Endodermal cell (in vitro differentiated cells): ENCODE results near the gene CD300E. TPM values are rescaled to one million over a fixed set of nuclear protein-coding genes. Genes with fewer than 3 reads are reported as not detected.
"Not testable (repeated sequence)": the region's sequence is repeated elsewhere in the genome, so short reads cannot be mapped to it uniquely, and the experiment has no call there.

ENCODE experiments used
- DNase-seq: peaks from one replicate; pipeline ENCODE4 v3.0.0-alpha.2; 2017
- H3K27ac ChIP-seq: 2 replicates; pipeline ENCODE4 v1.5.1; 2013; ENCODE audit warnings: mild to moderate bottlenecking, low read depth, low read length, moderate library complexity
- H3K27me3 ChIP-seq: 2 replicates; pipeline ENCODE4 v1.6.1; 2013; ENCODE audit warnings: mild to moderate bottlenecking, low read length, moderate library complexity; ENCODE audit not compliant: insufficient read depth, control insufficient read depth, poor library complexity, severe bottlenecking
- H3K36me3 ChIP-seq: 2 replicates; pipeline ENCODE4 v1.7.0; 2013; ENCODE audit warnings: mild to moderate bottlenecking, low read length, moderate library complexity; ENCODE audit not compliant: control insufficient read depth, insufficient read depth
- H3K4me1 ChIP-seq: one replicate; pipeline ENCODE4 v1.7.0; 2013; ENCODE audit warnings: low read length; ENCODE audit not compliant: control insufficient read depth, insufficient read depth
- H3K4me3 ChIP-seq: 2 replicates; pipeline ENCODE4 v1.5.1; 2013; ENCODE audit warnings: mild to moderate bottlenecking, low read length, moderate library complexity
- H3K9ac ChIP-seq: 2 replicates; pipeline ENCODE4 v1.6.1; 2013; ENCODE audit warnings: mild to moderate bottlenecking, low read length, moderate library complexity; ENCODE audit not compliant: poor library complexity, severe bottlenecking; ENCODE audit errors: extremely low read depth
- H3K9me3 ChIP-seq: 2 replicates; pipeline ENCODE4 v1.6.1; 2013; ENCODE audit warnings: mild to moderate bottlenecking, low read length, moderate library complexity; ENCODE audit not compliant: control insufficient read depth
- H3K27ac Mint-ChIP-seq: 2 replicates; pipeline ENCODE4 v1.8.0; 2020; ENCODE audit warnings: mixed read lengths
- H3K27me3 Mint-ChIP-seq: 2 replicates; pipeline ENCODE4 v1.8.0; 2021; ENCODE audit warnings: mild to moderate bottlenecking, mixed read lengths; ENCODE audit not compliant: insufficient read depth
- H3K36me3 Mint-ChIP-seq: 2 replicates; pipeline ENCODE4 v1.8.0; 2020; ENCODE audit warnings: low read depth, mixed read lengths
- H3K4me1 Mint-ChIP-seq: 2 replicates; pipeline ENCODE4 v1.8.0; 2020; ENCODE audit warnings: mixed read lengths
- H3K4me3 Mint-ChIP-seq: 2 replicates; pipeline ENCODE4 v1.8.0; 2020; ENCODE audit warnings: mild to moderate bottlenecking, moderate library complexity, mixed read lengths
- H3K9me3 Mint-ChIP-seq: 2 replicates; pipeline ENCODE4 v1.8.0; 2020; ENCODE audit warnings: mild to moderate bottlenecking, mixed read lengths
- WGBS, 2 experiments: methylation state at CpG; one replicate each; pipeline versions ENCODE4 v1.1.5 to v1.1.7; 2013; ENCODE audit warnings: missing lambda C conversion rate in 2 of 2, mixed read lengths in 1 of 2; ENCODE audit not compliant: insufficient coverage in 1 of 2, insufficient read length in 1 of 2; 5-methylcytosine and 5-hydroxymethylcytosine counted together
- total RNA-seq, 2 donors: library from RNA; stranded (reverse); fragmentation: NEBNext Ultra II Directional in 1 of 2; extraction: Animal tissue kit (Norgen Biotek cat#: 25700) in 1 of 2; gene quantifications; 2 replicates in 1 of 2; 3 replicates in 1 of 2; pipeline ENCODE4 v1.2.1, GENCODE V29; 2021
- TF ChIP-seq, protein P1 (sequence below): fragments of 200-600 bp; sonication (generic); conservative IDR thresholded peaks from 2 replicates; pipeline ENCODE4 v1.5.0; 2021; ENCODE audit warnings: antibody characterized with exemption, mild to moderate bottlenecking

CD300E gene
- total RNA-seq, 2 donors from 2014 or later = 0.75 to 1.5 TPM

- no peak overlapping the region for H3K4me3 ChIP-seq
- peaks cover 63% of the 10 kb centered on the region for H3K4me1 Mint-ChIP-seq
- no peaks in the 10 kb centered on the region for H3K9me3 Mint-ChIP-seq
- H3K9ac ChIP-seq = no peak overlapping the region
- no peak overlapping the region for H3K27ac Mint-ChIP-seq
- no peak overlapping the region for H3K27ac ChIP-seq
- no peak overlapping the region for H3K4me3 Mint-ChIP-seq
- DNase-seq = no peak
- TF ChIP-seq, protein P1, sequence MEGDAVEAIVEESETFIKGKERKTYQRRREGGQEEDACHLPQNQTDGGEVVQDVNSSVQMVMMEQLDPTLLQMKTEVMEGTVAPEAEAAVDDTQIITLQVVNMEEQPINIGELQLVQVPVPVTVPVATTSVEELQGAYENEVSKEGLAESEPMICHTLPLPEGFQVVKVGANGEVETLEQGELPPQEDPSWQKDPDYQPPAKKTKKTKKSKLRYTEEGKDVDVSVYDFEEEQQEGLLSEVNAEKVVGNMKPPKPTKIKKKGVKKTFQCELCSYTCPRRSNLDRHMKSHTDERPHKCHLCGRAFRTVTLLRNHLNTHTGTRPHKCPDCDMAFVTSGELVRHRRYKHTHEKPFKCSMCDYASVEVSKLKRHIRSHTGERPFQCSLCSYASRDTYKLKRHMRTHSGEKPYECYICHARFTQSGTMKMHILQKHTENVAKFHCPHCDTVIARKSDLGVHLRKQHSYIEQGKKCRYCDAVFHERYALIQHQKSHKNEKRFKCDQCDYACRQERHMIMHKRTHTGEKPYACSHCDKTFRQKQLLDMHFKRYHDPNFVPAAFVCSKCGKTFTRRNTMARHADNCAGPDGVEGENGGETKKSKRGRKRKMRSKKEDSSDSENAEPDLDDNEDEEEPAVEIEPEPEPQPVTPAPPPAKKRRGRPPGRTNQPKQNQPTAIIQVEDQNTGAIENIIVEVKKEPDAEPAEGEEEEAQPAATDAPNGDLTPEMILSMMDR = no peak
- no peaks in the 10 kb centered on the region for H3K27me3 ChIP-seq
- no peaks in the 10 kb centered on the region for H3K36me3 Mint-ChIP-seq
- H3K27me3 Mint-ChIP-seq = no peaks in the 10 kb centered on the region
- H3K36me3 ChIP-seq = peaks cover 5% of the 10 kb centered on the region
- H3K9me3 ChIP-seq = no peaks in the 10 kb centered on the region
- H3K4me1 ChIP-seq = no peaks in the 10 kb centered on the region
- WGBS, 2 experiments = 93 to 97% methylated on average over 9 to 10 of the region's 10 CpGs
These were observed 16.2 kb upstream of the CD300E start for GRCh38 chr17:74639704-74640151.

- H3K4me3 ChIP-seq = no peak overlapping the region
- Mint-ChIP-seq H3K4me3 (no peak overlapping the region), H3K4me1 (peaks cover 62% of the 10 kb centered on the region), H3K27me3 (no peaks in the 10 kb centered on the region), H3K36me3 (no peaks in the 10 kb centered on the region), H3K27ac (peak overlapping the region; percentile 35), H3K9me3 (no peaks in the 10 kb centered on the region)
- 89 to 100% methylated on average over 1 to 2 of the region's 2 CpGs for WGBS, 2 experiments
- H3K4me1 ChIP-seq = no peaks in the 10 kb centered on the region
- no peak overlapping the region for H3K27ac ChIP-seq
- no peaks in the 10 kb centered on the region for H3K27me3 ChIP-seq
- H3K9me3 ChIP-seq = no peaks in the 10 kb centered on the region
- peaks cover 5% of the 10 kb centered on the region for H3K36me3 ChIP-seq
- TF ChIP-seq, protein P1 = no peak
- H3K9ac ChIP-seq = no peak overlapping the region
- DNase-seq = no peak
These were observed 14.4 kb upstream of the CD300E start for GRCh38 chr17:74637926-74638325.

- Histone ChIP-seq H3K9me3 (no peaks in the 10 kb centered on the region), H3K9ac (no peak overlapping the region), H3K27me3 (no peaks in the 10 kb centered on the region), H3K27ac (no peak overlapping the region), H3K4me3 (no peak overlapping the region), H3K4me1 (no peaks in the 10 kb centered on the region), H3K36me3 (peaks cover 5% of the 10 kb centered on the region)
- 88 to 90% methylated on average over 6 to 10 of the region's 11 CpGs for WGBS, 2 experiments
- DNase-seq = no peak
- H3K4me3 Mint-ChIP-seq = no peak overlapping the region
- H3K27me3 Mint-ChIP-seq = no peaks in the 10 kb centered on the region
- TF ChIP-seq, protein P1 = no peak
- H3K36me3 Mint-ChIP-seq = no peaks in the 10 kb centered on the region
- no peaks in the 10 kb centered on the region for H3K9me3 Mint-ChIP-seq
- peaks cover 57% of the 10 kb centered on the region for H3K4me1 Mint-ChIP-seq
- peak overlapping the region; percentile 48 for H3K27ac Mint-ChIP-seq
These were observed 13.7 kb upstream of the CD300E start for GRCh38 chr17:74637265-74637664.

DNA sequence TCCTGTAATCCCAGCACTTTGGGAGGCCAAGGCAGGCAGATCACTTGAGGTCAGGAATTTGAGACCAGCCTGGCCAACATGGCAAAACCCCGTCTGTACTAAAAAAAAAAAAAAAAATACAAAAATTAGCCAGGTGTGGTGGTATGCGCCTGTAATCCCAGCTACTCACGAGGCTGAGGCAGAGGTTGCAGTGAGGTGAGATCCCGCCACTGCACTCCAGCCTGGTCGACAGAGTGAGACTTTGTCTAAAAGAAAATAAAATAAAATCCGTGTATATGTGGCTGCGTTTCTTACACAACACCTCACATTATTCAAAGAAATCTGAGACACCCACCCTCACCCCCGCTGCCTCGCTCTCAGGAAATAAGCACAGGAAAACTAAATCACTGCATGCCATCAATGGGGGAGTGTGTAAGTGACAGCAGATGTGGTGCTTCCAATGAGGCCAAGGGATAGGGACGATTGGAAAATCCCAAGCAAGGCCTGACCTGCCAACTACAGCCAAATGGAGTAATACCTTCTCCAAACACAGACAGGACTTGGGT, 13.1 kb upstream of the CD300E start:
- not testable (repeated sequence) for H3K27ac ChIP-seq, H3K4me3 Mint-ChIP-seq, H3K4me3 ChIP-seq, H3K36me3 Mint-ChIP-seq, H3K9me3 ChIP-seq, H3K9ac ChIP-seq, DNase-seq, H3K27me3 ChIP-seq, H3K9me3 Mint-ChIP-seq, H3K27me3 Mint-ChIP-seq, H3K4me1 ChIP-seq, H3K36me3 ChIP-seq
- peak overlapping the region; percentile 55 for H3K27ac Mint-ChIP-seq
- 73 to 92% methylated on average over 2 to 8 of the region's 10 CpGs for WGBS, 2 experiments
- H3K4me1 Mint-ChIP-seq = peaks cover 57% of the 10 kb centered on the region
